DOHH2 (cell line): ENCODE data around the gene CATSPERZ.

Experiments used
- H3F3A ChIP-seq: fragments of 200-600 bp; sonication (generic), shearing (Covaris generic); 2 replicates; pipeline ENCODE4 v1.6.0; 2016; ENCODE audit warnings: antibody characterized with exemption, mild to moderate bottlenecking; ENCODE audit not compliant: control insufficient read depth, insufficient read depth
- H3K27ac ChIP-seq: fragments of 200-600 bp; sonication (generic); 2 replicates; pipeline ENCODE4 v1.5.1; 2014; ENCODE audit warnings: low read depth, mild to moderate bottlenecking, low read length, moderate library complexity
- H3K27me3 ChIP-seq: fragments of 200-600 bp; sonication (generic); 2 replicates; pipeline ENCODE4 v1.6.1; 2014; ENCODE audit warnings: mild to moderate bottlenecking, low read length, mixed read lengths; ENCODE audit not compliant: control insufficient read depth
- H3K36me3 ChIP-seq: fragments of 200-600 bp; sonication (generic); 2 replicates; pipeline ENCODE4 v1.6.1; 2014; ENCODE audit warnings: mild to moderate bottlenecking, low read length, moderate library complexity, mixed read lengths; ENCODE audit not compliant: control insufficient read depth
- H3K4me1 ChIP-seq: fragments of 200-600 bp; sonication (generic); 2 replicates; pipeline ENCODE4 v1.6.1; 2014; ENCODE audit warnings: mild to moderate bottlenecking, low read length, mixed read lengths; ENCODE audit not compliant: control insufficient read depth
- H3K4me2 ChIP-seq: fragments of 200-600 bp; sonication (generic); 2 replicates; pipeline ENCODE4 v1.6.0; 2014; ENCODE audit warnings: mild to moderate bottlenecking, low read length, moderate library complexity
- H3K4me3 ChIP-seq: fragments of 200-600 bp; sonication (generic); 2 replicates; pipeline ENCODE4 v1.5.1; 2014; ENCODE audit warnings: mild to moderate bottlenecking, low read length, mixed read lengths
- H3K79me2 ChIP-seq: fragments of 200-600 bp; sonication (generic); 2 replicates; pipeline ENCODE4 v1.6.1; 2014; ENCODE audit warnings: mild to moderate bottlenecking, low read length, mixed read lengths; ENCODE audit not compliant: control insufficient read depth
- H3K9me2 ChIP-seq: fragments of 200-600 bp; sonication (generic); replicated peaks from 2 replicates; pipeline ENCODE4 v1.6.1; 2014; ENCODE audit warnings: mild to moderate bottlenecking, low read length, mixed read lengths; ENCODE audit not compliant: control insufficient read depth
- H3K9me3 ChIP-seq: fragments of 200-600 bp; sonication (generic); 2 replicates; pipeline ENCODE4 v1.6.1; 2014; ENCODE audit warnings: antibody characterized with exemption, low read length, mixed read lengths; ENCODE audit not compliant: control insufficient read depth, insufficient read depth
- H4K20me1 ChIP-seq: fragments of 200-600 bp; sonication (generic); 2 replicates; pipeline ENCODE4 v1.6.0; 2014; ENCODE audit warnings: low read depth, mild to moderate bottlenecking, antibody characterized with exemption, low read length, moderate library complexity; ENCODE audit not compliant: control insufficient read depth, insufficient read depth
- EZH2phosphoT487 ChIP-seq: fragments of 200-600 bp; sonication (generic); IDR thresholded peaks from 2 replicates; pipeline ENCODE4 v1.6.1; 2017; ENCODE audit warnings: borderline replicate concordance, mild to moderate bottlenecking, antibody characterized with exemption, low read length, moderate library complexity, mixed read lengths
- TF ChIP-seq, protein P1 (sequence below): fragments of 200-600 bp; sonication (generic); IDR thresholded peaks from one replicate; pipeline ENCODE4 v1.5.1; 2014; ENCODE audit warnings: antibody characterized with exemption, mild to moderate bottlenecking, low read depth, low read length; ENCODE audit not compliant: poor library complexity, severe bottlenecking

Gene CATSPERZ

DNA sequence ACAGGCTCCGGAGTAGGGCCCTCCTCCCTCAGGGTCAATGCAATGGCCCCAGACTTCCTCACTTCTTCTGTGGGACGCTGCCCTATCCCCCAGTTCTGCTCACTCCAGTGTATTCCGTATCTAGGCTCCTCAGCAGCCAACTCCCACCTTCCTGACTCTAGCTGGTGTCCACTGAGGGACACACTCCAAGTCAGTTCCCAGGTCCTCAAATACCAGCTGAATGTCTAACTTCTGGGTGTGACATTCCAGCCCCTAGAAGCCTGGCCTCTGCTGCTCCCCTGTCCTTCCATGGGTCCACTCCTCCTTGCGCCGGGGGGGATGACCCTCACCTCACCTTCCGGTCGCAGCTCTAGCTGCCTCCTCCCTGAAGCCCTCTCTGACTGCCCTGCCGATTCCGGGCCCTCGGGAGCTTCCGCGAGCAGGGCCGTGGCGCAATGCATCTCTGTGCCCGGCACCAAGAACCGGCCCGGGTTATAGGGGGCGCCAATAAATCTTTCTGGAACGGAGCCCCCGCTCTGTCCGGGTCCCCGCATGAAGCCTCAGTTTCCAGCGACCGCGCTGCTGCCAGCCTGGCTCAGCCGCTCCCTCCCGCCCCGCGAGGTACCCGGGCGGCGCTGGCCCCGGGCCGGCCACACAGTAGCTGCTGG lies 31.1 kb upstream of the CATSPERZ start:
- TF ChIP-seq EZH2phosphoT487, result no peak
- TF ChIP-seq, protein P1, sequence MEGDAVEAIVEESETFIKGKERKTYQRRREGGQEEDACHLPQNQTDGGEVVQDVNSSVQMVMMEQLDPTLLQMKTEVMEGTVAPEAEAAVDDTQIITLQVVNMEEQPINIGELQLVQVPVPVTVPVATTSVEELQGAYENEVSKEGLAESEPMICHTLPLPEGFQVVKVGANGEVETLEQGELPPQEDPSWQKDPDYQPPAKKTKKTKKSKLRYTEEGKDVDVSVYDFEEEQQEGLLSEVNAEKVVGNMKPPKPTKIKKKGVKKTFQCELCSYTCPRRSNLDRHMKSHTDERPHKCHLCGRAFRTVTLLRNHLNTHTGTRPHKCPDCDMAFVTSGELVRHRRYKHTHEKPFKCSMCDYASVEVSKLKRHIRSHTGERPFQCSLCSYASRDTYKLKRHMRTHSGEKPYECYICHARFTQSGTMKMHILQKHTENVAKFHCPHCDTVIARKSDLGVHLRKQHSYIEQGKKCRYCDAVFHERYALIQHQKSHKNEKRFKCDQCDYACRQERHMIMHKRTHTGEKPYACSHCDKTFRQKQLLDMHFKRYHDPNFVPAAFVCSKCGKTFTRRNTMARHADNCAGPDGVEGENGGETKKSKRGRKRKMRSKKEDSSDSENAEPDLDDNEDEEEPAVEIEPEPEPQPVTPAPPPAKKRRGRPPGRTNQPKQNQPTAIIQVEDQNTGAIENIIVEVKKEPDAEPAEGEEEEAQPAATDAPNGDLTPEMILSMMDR, result peak; percentile 35
- Histone ChIP-seq H3F3A (peaks cover 12% of the 10 kb centered on the region), H3K27ac (peak overlapping the region; percentile 90)

DNA sequence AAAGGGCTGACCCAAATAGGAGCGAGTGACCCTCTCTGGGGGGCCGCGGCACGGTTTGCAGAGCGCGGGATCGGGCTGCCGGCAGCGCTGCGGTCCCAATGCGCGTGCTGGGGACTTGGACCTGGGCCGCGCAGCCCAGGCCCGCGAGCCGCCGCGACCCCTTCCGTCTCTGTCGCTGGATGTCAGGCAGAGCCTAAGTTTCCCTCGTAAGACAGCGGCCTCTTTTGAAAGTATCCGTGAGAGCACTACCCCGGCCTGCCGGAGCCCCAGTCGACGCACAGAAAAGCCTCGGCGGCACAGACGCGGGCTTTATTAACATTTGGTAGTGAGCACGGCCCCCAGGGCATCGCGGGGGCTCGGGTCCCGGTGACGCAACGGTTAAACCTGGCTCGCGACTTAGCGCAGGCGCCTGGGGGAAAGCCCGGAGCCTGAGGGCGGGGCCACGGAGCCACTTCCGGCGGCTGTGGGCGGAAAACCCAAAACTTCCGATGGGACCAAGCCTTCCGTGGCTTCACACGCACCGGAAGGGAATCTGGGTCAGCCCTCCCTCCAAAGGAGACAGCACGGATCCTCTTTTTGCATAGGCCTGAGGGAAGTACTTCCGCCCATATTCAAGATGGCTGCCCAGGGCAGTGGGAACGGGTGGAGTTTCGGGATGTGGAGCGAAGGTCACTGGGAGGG lies 30.5 kb upstream of the CATSPERZ start:
- H3F3A ChIP-seq, result peaks cover 12% of the 10 kb centered on the region
- peaks cover 29% of the 10 kb centered on the region for H3K36me3 ChIP-seq
- H3K79me2 ChIP-seq, result peaks cover 30% of the 10 kb centered on the region
- no peaks in the 10 kb centered on the region for H3K9me3 ChIP-seq
- peaks cover 26% of the 10 kb centered on the region for H3K4me1 ChIP-seq
- no peaks in the 10 kb centered on the region for H3K27me3 ChIP-seq
- no peak for TF ChIP-seq EZH2phosphoT487
- TF ChIP-seq, protein P1, result peak; percentile 19
- H3K27ac ChIP-seq, result peak overlapping the region; percentile 90
- no peaks in the 10 kb centered on the region for H4K20me1 ChIP-seq
- H3K4me3 ChIP-seq, result peak overlapping the region; percentile 90
- peak overlapping the region; percentile 100 for H3K4me2 ChIP-seq
- no peaks in the 10 kb centered on the region for H3K9me2 ChIP-seq

More for the DNA sequence above, 31.1 kb upstream of the CATSPERZ start:
- Histone ChIP-seq H3K9me3 (no peaks in the 10 kb centered on the region), H3K4me2 (peak overlapping the region; percentile 100), H3K36me3 (peaks cover 33% of the 10 kb centered on the region), H4K20me1 (no peaks in the 10 kb centered on the region), H3K79me2 (peaks cover 30% of the 10 kb centered on the region), H3K27me3 (no peaks in the 10 kb centered on the region), H3K4me1 (peaks cover 26% of the 10 kb centered on the region), H3K9me2 (no peaks in the 10 kb centered on the region), H3K4me3 (peak overlapping the region; percentile 90)

DNA sequence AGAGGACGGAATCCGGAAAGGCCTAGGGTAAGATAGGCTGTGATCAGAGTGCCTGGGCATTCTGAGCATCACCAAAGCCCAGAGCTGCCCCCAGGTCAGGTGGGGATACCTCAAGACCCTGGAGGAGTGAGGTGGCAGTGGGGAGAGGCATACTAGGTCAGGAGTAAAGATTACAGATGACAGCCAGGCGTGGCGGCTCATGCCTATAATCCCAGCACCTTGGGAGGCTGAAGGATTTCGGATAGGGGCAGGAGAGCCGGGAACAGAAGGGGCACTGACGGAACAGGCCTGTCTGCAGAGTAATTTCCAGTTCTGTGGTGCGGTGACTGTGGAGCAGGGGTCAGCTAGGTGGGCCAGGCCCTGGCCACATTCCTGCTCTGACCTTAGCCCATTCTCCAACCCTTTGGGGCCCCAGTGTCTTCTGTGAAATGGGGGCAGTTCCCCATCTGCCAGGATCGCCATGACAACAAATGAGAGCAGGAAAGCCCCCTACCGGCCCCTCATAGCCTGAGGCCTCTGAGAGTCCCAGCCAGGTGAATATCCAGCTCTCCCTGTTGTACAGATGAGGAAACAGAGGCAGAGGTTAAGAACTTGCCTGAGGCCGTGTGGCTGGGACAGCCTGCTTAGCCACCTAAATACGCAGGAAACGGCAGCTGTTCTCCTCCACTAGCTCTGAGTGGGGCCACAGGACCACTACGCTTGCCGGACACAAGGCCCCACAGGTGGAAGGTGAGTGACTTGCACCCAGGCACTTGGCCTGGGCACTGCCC lies 24.9 kb upstream of the CATSPERZ start:
- Histone ChIP-seq H3K36me3 (peaks cover 23% of the 10 kb centered on the region), H3K4me3 (no peak overlapping the region), H3K79me2 (peaks cover 19% of the 10 kb centered on the region), H4K20me1 (no peaks in the 10 kb centered on the region), H3K27me3 (no peaks in the 10 kb centered on the region), H3K9me3 (no peaks in the 10 kb centered on the region), H3K4me2 (no peak overlapping the region), H3K9me2 (no peaks in the 10 kb centered on the region), H3K27ac (no peak overlapping the region), H3K4me1 (peaks cover 11% of the 10 kb centered on the region), H3F3A (peaks cover 8% of the 10 kb centered on the region)
- no peak for TF ChIP-seq EZH2phosphoT487
- TF ChIP-seq, protein P1, result no peak
